ENCODE results near the gene ADAMTSL1. TPM values are rescaled to one million over a fixed set of nuclear protein-coding genes. Genes with fewer than 3 reads are reported as not detected.

Gene ADAMTSL1
- total RNA-seq, 1 experiment from 2014 or later, result not detected

DNA sequence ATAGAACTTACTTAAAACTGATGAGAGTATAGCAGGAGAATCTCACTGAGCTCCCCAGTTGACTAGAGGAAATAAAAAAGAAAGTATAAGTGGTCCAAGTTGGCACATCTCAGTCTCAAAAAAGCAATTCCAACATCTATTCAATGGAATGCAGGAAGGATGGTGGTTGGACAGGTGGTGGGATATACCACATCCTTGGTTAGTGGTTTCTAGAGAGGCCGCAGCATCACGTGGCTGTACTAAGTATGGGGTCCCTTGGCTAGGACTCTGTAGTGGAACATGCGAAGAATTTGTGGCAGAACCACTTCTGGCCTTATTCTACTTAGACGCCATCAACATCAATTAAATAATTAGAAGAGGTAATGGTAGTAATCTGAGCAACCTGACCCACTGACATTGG lies 326.6 kb downstream of the ADAMTSL1 start:
- CTCF ChIA-PET, result interaction anchor here (0.6 to 1.1 kb wide), 2 partner anchors 357 to 1331 kb away, joined by 4 to 5 read pairs; no protein-coding TSS in a partner anchor
- intact Hi-C loops (cut with micrococcal nuclease; ENCODE audit: unreplicated experiment), result no loop called here
- no peaks in the 10 kb centered on the region for H3K9me3 Mint-ChIP-seq (ENCODE audit: low read depth, unreplicated experiment)
- no peak overlapping the region for H3K4me3 Mint-ChIP-seq (ENCODE audit: low read depth, unreplicated experiment)
- no peak for DNase-seq
- H3K27ac Mint-ChIP-seq (ENCODE audit: unreplicated experiment), result no peak overlapping the region
- BruUV-seq (replicated peaks), result no TSS peak
- TF ChIP-seq, protein P1, sequence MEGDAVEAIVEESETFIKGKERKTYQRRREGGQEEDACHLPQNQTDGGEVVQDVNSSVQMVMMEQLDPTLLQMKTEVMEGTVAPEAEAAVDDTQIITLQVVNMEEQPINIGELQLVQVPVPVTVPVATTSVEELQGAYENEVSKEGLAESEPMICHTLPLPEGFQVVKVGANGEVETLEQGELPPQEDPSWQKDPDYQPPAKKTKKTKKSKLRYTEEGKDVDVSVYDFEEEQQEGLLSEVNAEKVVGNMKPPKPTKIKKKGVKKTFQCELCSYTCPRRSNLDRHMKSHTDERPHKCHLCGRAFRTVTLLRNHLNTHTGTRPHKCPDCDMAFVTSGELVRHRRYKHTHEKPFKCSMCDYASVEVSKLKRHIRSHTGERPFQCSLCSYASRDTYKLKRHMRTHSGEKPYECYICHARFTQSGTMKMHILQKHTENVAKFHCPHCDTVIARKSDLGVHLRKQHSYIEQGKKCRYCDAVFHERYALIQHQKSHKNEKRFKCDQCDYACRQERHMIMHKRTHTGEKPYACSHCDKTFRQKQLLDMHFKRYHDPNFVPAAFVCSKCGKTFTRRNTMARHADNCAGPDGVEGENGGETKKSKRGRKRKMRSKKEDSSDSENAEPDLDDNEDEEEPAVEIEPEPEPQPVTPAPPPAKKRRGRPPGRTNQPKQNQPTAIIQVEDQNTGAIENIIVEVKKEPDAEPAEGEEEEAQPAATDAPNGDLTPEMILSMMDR (IDR thresholded peaks at IDR 0.05; ENCODE audit: unreplicated experiment), result no peak
- H3K4me1 Mint-ChIP-seq (ENCODE audit: low read depth, unreplicated experiment), result no peaks in the 10 kb centered on the region
- peaks cover 17% of the 10 kb centered on the region for H3K27me3 Mint-ChIP-seq (ENCODE audit: unreplicated experiment)
- H3K36me3 Mint-ChIP-seq (ENCODE audit: insufficient read depth, unreplicated experiment), result no peaks in the 10 kb centered on the region

DNA sequence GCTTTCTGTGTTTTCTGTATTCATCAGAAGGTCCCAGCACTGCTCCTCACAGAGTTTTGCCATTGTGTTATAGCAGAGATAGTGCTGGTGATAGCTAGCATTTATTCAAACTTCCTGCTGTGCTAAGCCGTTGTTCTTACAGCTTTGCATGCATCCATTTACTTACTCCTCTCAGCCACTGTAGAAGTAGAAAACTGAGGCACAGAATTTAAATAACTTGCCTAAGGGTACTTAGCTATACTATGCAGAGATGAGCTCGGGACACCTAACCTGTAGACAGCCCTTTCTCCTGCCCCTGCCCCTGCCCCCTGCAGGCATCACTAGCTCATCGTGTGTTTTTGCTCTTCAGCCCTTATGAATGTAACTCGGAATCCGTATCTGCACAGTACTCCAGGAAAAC lies 331.4 kb downstream of the ADAMTSL1 start:
- H3K36me3 Mint-ChIP-seq (ENCODE audit: insufficient read depth, unreplicated experiment), result no peaks in the 10 kb centered on the region
- CTCF ChIA-PET, result no interaction called here
- no peak overlapping the region for H3K4me3 Mint-ChIP-seq (ENCODE audit: low read depth, unreplicated experiment)
- H3K27me3 Mint-ChIP-seq (ENCODE audit: unreplicated experiment), result peaks cover 12% of the 10 kb centered on the region
- H3K4me1 Mint-ChIP-seq (ENCODE audit: low read depth, unreplicated experiment), result no peaks in the 10 kb centered on the region
- TF ChIP-seq, protein P1 (IDR thresholded peaks at IDR 0.05; ENCODE audit: unreplicated experiment), result no peak
- intact Hi-C loops (cut with micrococcal nuclease; ENCODE audit: unreplicated experiment), result no loop called here
- H3K9me3 Mint-ChIP-seq (ENCODE audit: low read depth, unreplicated experiment), result no peaks in the 10 kb centered on the region
- no TSS peak for BruUV-seq (replicated peaks)
- DNase-seq, result no peak
- H3K27ac Mint-ChIP-seq (ENCODE audit: unreplicated experiment), result no peak overlapping the region

DNA sequence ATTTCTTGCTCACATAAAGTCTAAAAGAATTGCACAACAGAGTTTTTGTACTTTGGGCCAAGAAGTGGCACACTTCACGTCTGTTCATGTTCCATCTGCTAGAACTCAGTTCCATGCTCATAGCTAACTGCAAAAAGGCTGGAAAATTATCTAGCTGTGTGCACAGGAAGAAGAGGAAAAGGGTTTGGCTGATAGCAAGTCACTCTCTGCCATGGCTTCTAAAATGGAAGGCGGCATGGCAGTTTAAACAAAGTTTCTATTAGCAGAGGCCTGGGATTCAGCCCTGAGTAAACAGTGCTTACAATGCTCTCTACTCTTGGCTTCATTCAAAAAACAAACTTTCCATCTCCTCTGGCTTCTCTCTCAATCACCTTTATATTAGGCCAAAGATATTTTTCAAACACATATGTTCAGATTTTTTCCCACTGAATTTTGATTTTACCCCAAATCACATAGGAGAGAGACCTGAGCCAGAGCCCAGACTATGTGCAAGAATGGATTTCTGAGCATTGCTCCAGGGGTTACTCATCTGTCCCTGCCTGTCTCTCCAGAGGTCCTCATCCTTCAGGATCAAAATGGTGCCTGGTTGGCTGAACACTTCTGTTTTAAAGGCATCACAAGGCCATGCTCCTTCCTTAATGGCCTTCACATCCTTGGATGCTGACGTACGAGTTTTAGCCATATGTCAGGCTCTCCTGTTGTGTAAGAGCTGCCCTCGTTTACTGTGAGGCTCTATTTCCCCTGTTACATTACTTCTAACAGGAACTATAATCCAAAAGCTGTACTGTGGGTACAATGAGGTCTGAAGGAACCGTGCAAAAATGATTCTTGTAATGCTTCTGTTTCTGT lies 332.5 kb downstream of the ADAMTSL1 start:
- no TSS peak for BruUV-seq (replicated peaks)
- Mint-ChIP-seq H3K36me3 (ENCODE audit: insufficient read depth, unreplicated experiment) (no peaks in the 10 kb centered on the region), H3K27ac (ENCODE audit: unreplicated experiment) (no peak overlapping the region), H3K27me3 (ENCODE audit: unreplicated experiment) (peaks cover 12% of the 10 kb centered on the region), H3K4me1 (ENCODE audit: low read depth, unreplicated experiment) (no peaks in the 10 kb centered on the region), H3K4me3 (ENCODE audit: low read depth, unreplicated experiment) (no peak overlapping the region), H3K9me3 (ENCODE audit: low read depth, unreplicated experiment) (no peaks in the 10 kb centered on the region)
- CTCF ChIA-PET, result no interaction called here
- intact Hi-C loops (cut with micrococcal nuclease; ENCODE audit: unreplicated experiment), result no loop called here
- DNase-seq, result no peak
- TF ChIP-seq, protein P1 (IDR thresholded peaks at IDR 0.05; ENCODE audit: unreplicated experiment), result no peak

- no peaks in the 10 kb centered on the region for H3K9me3 Mint-ChIP-seq (ENCODE audit: low read depth, unreplicated experiment)
- H3K4me1 Mint-ChIP-seq (ENCODE audit: low read depth, unreplicated experiment), result no peaks in the 10 kb centered on the region
- DNase-seq, result no peak
- CTCF ChIA-PET, result interaction anchor here (0.5 kb wide), 1 partner anchor 255 kb away, joined by 3 read pairs; no protein-coding TSS in a partner anchor
- no peak overlapping the region for H3K27ac Mint-ChIP-seq (ENCODE audit: unreplicated experiment)
- intact Hi-C loops (cut with micrococcal nuclease; ENCODE audit: unreplicated experiment), result no loop called here
- H3K4me3 Mint-ChIP-seq (ENCODE audit: low read depth, unreplicated experiment), result no peak overlapping the region
- no peaks in the 10 kb centered on the region for H3K36me3 Mint-ChIP-seq (ENCODE audit: insufficient read depth, unreplicated experiment)
- H3K27me3 Mint-ChIP-seq (ENCODE audit: unreplicated experiment), result peaks cover 11% of the 10 kb centered on the region
- no TSS peak for BruUV-seq (replicated peaks)
- TF ChIP-seq, protein P1 (IDR thresholded peaks at IDR 0.05; ENCODE audit: unreplicated experiment), result no peak
Observed at GRCh38 chr9:18810581-18810980, 336.6 kb downstream of the ADAMTSL1 start.
